Effector memory CD4-positive, alpha-beta T cell (primary cell): Measurements from ENCODE around the gene EFCAB14.
"Not testable (repeated sequence)": the region's sequence is repeated elsewhere in the genome, so short reads cannot be mapped to it uniquely, and the experiment has no call there.

Experiments
- DNase-seq, 3 donors: peaks; one replicate each; pipeline ENCODE4 v3.0.0-alpha.2; 2020
- H3K27ac ChIP-seq: 2 replicates; pipeline ENCODE4 v1.7.0; 2013; ENCODE audit warnings: mild to moderate bottlenecking, low read length, moderate library complexity; ENCODE audit not compliant: insufficient read depth, poor library complexity, severe bottlenecking
- H3K27me3 ChIP-seq: replicated peaks from 2 replicates; pipeline ENCODE4 v1.7.0; 2013; ENCODE audit warnings: mild to moderate bottlenecking, low read length; ENCODE audit not compliant: insufficient read depth, control insufficient read depth, poor library complexity, severe bottlenecking
- H3K36me3 ChIP-seq: 2 replicates; pipeline ENCODE4 v1.7.0; 2013; ENCODE audit warnings: mild to moderate bottlenecking, low read length, moderate library complexity; ENCODE audit not compliant: control insufficient read depth, insufficient read depth
- H3K4me1 ChIP-seq: 2 replicates; pipeline ENCODE4 v1.7.0; 2013; ENCODE audit warnings: low read length, mild to moderate bottlenecking; ENCODE audit not compliant: control insufficient read depth, insufficient read depth, poor library complexity, severe bottlenecking
- H3K4me3 ChIP-seq: 2 replicates; pipeline ENCODE4 v1.7.0; 2013; ENCODE audit warnings: low read length, low read depth, mild to moderate bottlenecking; ENCODE audit not compliant: insufficient read depth, poor library complexity, severe bottlenecking
- H3K9me3 ChIP-seq: 2 replicates; pipeline ENCODE4 v1.7.0; 2013; ENCODE audit warnings: mild to moderate bottlenecking, low read length, moderate library complexity; ENCODE audit not compliant: control insufficient read depth

The EFCAB14 gene

DNA sequence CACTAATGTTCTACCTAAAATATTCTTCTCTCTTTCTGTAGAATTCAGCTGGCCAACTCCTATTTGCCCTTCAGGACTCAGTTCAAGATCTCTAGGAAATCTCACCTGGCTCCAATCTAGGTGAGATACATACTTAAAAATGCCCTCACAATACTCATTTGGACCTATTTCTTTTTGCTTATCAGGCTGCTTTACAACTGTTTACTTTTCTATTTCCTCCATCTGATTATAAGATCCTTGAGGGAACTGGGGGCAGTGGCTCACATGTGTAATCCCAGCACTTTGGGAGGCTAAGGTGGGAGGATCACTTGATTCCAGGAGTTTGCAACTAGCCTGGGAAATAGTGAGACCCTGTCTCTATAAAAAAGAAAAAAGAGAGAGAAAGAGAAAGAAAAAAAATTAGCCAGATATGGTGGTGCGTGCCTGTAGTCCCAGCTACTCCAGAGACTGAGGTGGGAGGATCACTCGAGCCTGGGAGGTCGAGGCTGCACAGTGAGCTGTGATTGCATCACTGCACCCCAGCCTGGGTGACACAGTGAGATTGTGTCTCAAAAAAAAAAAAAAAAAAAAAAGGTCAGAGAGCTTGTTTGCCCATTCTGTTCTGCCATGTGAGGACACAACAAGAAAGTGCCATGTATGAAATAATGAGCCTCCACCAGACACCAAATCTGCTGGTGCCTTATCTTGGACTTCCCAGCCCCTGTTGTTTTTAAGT lies 14.8 kb downstream of the EFCAB14 start:
- Histone ChIP-seq H3K4me1 (no peaks in the 10 kb centered on the region), H3K36me3 (peaks cover 69% of the 10 kb centered on the region), H3K27ac (no peak overlapping the region), H3K9me3 (no peaks in the 10 kb centered on the region), H3K4me3 (no peak overlapping the region), H3K27me3 (no peaks in the 10 kb centered on the region)
- DNase-seq = no peak

DNA sequence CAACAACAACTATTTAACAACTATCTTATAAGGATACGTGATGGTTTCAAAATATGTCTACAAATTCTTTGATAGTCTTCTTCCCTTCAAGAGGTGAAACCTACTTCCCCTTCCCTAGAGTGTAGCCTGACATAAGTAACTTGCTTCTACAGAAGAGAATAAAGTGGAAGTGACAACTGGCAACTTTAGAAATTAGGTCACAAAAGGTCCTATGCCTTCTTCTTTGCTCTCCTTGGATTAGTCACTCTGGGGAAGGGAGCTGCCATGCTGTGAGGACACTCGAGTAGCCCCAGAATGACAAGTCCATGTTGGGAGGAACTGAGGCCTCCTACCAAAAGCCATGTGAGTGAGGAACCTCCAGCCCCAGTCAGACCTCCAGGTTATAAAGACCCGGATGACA lies 19.2 kb downstream of the EFCAB14 start:
- Histone ChIP-seq H3K9me3 (no peaks in the 10 kb centered on the region), H3K36me3 (peaks cover 52% of the 10 kb centered on the region), H3K27ac (no peak overlapping the region), H3K27me3 (no peaks in the 10 kb centered on the region), H3K4me3 (no peak overlapping the region), H3K4me1 (no peaks in the 10 kb centered on the region)
- no peak for DNase-seq

DNA sequence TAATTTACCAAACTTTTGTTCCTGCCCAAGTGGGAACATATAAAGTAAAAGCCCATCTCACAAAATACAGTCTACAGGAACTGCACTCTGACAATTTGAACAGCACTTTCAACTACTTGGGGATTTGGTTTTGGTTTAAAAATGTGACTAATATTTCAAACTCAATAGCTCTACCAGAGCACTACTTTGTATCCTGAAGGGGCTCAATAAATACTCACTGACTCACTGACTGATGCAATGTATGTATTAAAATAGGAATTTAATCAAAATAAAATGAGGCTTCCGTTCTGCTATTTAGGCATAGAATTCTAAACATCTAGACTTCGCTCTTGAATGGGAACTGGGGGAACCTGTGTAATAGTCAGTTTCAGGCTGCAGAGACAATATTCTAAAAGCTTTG lies 21.9 kb downstream of the EFCAB14 start:
- DNase-seq = no peak
- H3K4me1 ChIP-seq = no peaks in the 10 kb centered on the region
- no peak overlapping the region for H3K27ac ChIP-seq
- no peaks in the 10 kb centered on the region for H3K27me3 ChIP-seq
- H3K9me3 ChIP-seq = no peaks in the 10 kb centered on the region
- peaks cover 40% of the 10 kb centered on the region for H3K36me3 ChIP-seq
- H3K4me3 ChIP-seq = no peak overlapping the region

DNA sequence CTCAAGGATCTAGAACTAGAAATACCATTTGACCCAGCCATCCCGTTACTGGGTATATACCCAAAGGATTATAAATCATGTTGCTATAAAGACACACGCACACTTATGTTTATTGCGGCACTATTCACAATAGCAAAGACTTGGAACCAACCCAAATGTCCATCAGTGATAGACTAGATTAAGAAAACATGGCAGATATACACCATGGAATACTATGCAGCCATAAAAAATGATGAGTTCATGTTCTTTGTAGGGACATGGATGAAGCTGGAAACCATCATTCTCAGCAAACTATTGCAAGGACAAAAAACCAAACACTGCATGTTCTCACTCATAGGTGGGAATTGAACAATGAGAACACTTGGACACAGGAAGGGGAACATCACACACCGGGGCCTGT lies 24.2 kb downstream of the EFCAB14 start:
- not testable (repeated sequence) for H3K9me3 ChIP-seq, H3K27ac ChIP-seq, H3K4me3 ChIP-seq, H3K4me1 ChIP-seq, DNase-seq, H3K27me3 ChIP-seq
- peaks cover 53% of the 10 kb centered on the region for H3K36me3 ChIP-seq

DNA sequence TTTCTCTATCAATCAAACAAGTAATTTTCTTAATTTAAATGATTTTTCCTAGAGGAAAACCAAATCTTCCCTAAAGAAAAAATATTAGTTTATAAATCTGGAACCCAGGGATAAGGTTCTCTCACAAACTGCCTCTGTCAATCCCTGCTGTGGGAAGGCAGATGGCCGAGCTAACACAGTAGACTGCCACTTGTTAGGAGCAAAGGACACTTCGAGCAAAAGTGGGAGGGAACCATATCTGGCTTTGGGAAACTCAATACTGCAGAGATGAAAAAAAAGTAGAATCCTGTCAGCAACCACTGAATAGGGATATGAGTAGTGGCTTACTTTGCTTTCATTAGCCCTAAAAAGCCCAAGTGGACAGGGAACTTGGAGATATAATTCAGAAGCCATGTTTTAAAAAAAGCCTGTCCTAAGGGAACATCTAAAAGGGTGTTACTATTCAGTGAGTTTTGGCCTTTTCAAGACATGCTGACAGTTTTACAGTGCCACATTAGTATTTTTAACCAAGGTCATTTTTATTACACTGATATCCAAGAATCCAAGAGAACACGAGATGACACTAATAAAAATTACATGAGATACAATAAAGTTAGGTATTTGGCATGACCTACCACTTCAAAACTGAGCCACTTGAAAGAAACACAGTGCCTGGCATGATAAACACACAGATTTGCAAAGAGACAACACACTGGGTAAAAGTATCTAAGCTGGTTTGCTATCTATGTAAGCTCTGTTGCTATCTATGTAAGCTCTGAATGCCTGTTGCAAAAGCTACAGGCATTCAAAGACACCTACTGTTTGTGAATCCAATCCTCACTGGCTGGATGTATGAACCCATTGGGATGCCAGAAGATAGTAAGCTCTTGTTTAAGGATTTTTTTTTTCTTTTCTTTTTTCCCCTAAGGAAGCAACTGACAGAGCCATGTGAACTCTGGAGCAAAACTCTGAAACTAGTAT lies 25.8 kb downstream of the EFCAB14 start:
- no peaks in the 10 kb centered on the region for H3K4me1 ChIP-seq
- H3K4me3 ChIP-seq = no peak overlapping the region
- H3K9me3 ChIP-seq = no peaks in the 10 kb centered on the region
- H3K36me3 ChIP-seq = peaks cover 63% of the 10 kb centered on the region
- H3K27ac ChIP-seq = no peak overlapping the region
- H3K27me3 ChIP-seq = no peaks in the 10 kb centered on the region
- DNase-seq = no peak

DNA sequence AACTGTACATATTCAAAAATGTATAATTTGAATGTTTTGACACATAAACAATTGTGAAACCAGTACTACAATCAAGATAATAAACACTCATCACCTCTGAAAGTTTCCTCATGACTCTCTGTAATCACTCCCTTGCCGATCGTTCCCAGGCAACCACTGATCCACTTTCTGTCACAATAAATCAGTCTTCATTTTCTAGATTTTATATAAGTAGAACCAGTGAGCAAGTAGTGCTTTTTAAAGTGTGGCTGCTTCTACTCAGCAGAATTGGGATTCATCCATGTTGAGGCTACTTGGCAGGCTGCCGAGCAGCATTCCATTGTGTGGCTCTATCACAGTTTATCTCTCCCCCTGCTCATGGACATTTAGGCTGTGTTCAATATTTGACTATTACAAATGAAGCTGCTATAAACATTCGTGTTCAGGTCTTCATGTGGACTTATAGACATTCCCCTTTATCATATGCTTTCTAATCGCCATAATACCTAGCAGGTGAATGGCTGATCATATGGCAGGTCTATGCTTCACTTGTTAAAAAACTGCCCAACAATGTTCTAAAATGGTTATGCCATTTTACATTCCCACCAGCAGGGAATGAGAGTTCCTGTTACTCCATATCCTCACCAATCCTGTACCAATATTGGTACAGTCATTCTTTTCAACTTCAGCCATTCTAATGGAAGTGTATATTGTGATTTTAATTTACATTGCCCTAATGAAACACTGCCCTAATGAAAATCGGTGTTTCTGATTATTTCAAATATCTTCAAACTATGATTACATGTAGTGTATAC lies 26.7 kb downstream of the EFCAB14 start:
- Histone ChIP-seq H3K9me3 (no peaks in the 10 kb centered on the region), H3K4me3 (no peak overlapping the region), H3K36me3 (peaks cover 72% of the 10 kb centered on the region), H3K27ac (no peak overlapping the region), H3K27me3 (no peaks in the 10 kb centered on the region), H3K4me1 (no peaks in the 10 kb centered on the region)
- DNase-seq = no peak

DNA sequence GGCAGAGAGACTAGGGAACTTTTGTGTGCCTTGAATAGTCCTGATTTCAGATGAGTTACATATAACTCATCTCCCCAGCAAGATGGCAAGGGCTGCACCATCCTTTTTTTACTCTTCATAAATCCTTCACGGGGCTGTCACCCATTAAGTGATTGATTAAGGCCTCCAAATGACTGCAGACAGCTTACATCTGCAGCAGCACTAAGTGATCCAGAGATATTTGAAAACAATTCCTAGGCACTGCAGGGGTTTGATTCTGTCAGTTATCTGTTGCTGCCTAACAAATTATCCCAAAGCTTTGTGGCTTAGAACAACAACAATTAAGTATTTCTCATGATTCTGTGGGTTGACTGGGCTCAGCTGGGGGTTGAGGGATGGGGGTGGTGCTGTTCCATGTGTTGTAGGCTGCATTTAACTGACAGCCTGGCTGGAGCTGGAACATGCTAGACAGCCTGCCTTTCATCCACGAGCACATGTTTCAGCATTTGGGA lies 27.9 kb downstream of the EFCAB14 start:
- no peaks in the 10 kb centered on the region for H3K9me3 ChIP-seq
- peaks cover 75% of the 10 kb centered on the region for H3K36me3 ChIP-seq
- no peak overlapping the region for H3K27ac ChIP-seq
- no peak for DNase-seq
- no peak overlapping the region for H3K4me3 ChIP-seq
- no peaks in the 10 kb centered on the region for H3K27me3 ChIP-seq
- no peaks in the 10 kb centered on the region for H3K4me1 ChIP-seq

DNA sequence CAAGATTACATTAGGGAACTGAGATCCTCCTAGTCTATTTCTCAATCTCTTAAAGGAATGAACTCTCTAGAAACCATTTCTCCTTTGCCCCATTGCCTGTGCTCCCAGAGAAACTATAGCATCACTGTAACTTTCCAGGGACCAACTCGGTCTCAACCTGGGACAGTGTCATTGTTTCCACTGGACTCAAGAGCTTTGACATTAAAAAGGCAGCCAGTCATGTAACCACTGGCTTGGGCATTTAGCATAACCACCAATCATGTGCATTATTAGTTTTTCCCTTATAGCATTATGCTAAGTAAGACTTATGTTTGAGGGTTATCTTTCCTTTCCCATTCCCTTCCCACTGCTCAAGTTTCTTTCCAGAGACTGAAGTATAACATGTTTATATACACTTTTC lies 29.0 kb downstream of the EFCAB14 start:
- Histone ChIP-seq H3K36me3 (peaks cover 75% of the 10 kb centered on the region), H3K27me3 (no peaks in the 10 kb centered on the region), H3K4me1 (no peaks in the 10 kb centered on the region), H3K4me3 (no peak overlapping the region), H3K27ac (no peak overlapping the region), H3K9me3 (no peaks in the 10 kb centered on the region)
- no peak for DNase-seq

DNA sequence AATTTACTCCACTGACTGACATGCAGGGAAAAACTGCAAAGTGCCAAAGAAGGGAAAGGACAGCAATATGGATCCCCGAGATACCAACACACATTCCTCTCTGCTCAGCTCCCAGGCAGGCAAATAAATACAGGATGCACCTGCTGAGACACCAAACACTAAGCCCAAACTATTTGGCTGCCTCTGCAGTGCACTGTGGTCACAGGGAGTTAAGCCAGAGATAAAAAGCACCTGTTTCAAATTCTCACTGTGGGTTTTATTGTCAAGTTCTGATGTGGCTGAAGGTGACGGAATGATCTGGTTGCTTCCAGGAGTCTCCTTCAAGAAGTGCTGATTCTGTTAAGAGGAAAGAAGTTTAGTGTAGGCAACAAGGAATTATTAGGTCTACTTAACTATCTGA lies 29.6 kb downstream of the EFCAB14 start:
- no peak overlapping the region for H3K27ac ChIP-seq
- no peaks in the 10 kb centered on the region for H3K9me3 ChIP-seq
- no peaks in the 10 kb centered on the region for H3K4me1 ChIP-seq
- peaks cover 81% of the 10 kb centered on the region for H3K36me3 ChIP-seq
- no peak overlapping the region for H3K4me3 ChIP-seq
- DNase-seq = no peak
- no peaks in the 10 kb centered on the region for H3K27me3 ChIP-seq
